SK-N-SH (cell line): Measurements from ENCODE around the gene SKI. TPM values are rescaled to one million over a fixed set of nuclear protein-coding genes. Genes with fewer than 3 reads are reported as not detected.

ENCODE experiments used
- CTCF ChIA-PET: fragments of 300-600, 350-600 bp; formaldehyde crosslinking; extraction: SDS; loops from one replicate; lab custom pipeline; 2021; lab: Yijun Ruan, JAX
- POLR2A ChIA-PET: fragments of 350-600 bp; sonication (Branson Sonifier 250); formaldehyde crosslinking; extraction: SDS; loops from one replicate; lab custom pipeline; 2020; ENCODE audit warnings: antibody characterized with exemption, inconsistent platforms; lab: Yijun Ruan, JAX
- DNase-seq: peaks from one replicate; pipeline ENCODE4 v3.0.0; 2012
- H2AFZ ChIP-seq: fragments of 200-600 bp; sonication (generic); 2 replicates; pipeline ENCODE4 v1.8.1; 2016; ENCODE audit warnings: antibody characterized with exemption, mild to moderate bottlenecking, low read depth
- H3F3A ChIP-seq: fragments of 200-600 bp; sonication (generic); replicated peaks from 2 replicates; pipeline ENCODE3; 2016; ENCODE audit warnings: antibody characterized with exemption, mild to moderate bottlenecking; ENCODE audit not compliant: insufficient read depth
- H3K27ac ChIP-seq, 2 experiments: fragments of 200-500 bp in 1 of 2; fragments of 200-600 bp in 1 of 2; sonication (Bioruptor generic) in 1 of 2; sonication (generic), shearing (Covaris generic) in 1 of 2; 2 replicates each; pipeline versions ENCODE4 v1.5.1 to v1.6.1; 2014 to 2016; ENCODE audit warnings: low read depth in 2 of 2, inconsistent platforms in 1 of 2, low read length in 1 of 2, mild to moderate bottlenecking in 1 of 2, mixed read lengths in 1 of 2
- H3K27me3 ChIP-seq: fragments of 200-600 bp; sonication (generic), shearing (Covaris generic); 2 replicates; pipeline ENCODE4 v1.6.1; 2016; ENCODE audit warnings: mixed run types; ENCODE audit not compliant: insufficient read depth
- H3K36me3 ChIP-seq, 2 experiments: fragments of 200-500 bp in 1 of 2; fragments of 200-600 bp in 1 of 2; sonication (Bioruptor generic) in 1 of 2; sonication (generic) in 1 of 2; replicated peaks in 1 of 2; 2 replicates each; pipeline versions ENCODE3 to v1.5.1; 2014 to 2016; ENCODE audit warnings: low read length in 1 of 2, mild to moderate bottlenecking in 1 of 2; ENCODE audit not compliant: insufficient read depth in 2 of 2, control insufficient read depth in 1 of 2
- H3K4me1 ChIP-seq, 2 experiments: fragments of 200-500 bp in 1 of 2; fragments of 200-600 bp in 1 of 2; sonication (Bioruptor generic) in 1 of 2; sonication (generic), shearing (Covaris generic) in 1 of 2; 2 replicates each; pipeline versions ENCODE4 v1.5.1 to v1.6.1; 2014 to 2016; ENCODE audit warnings: low read depth in 1 of 2, low read length in 1 of 2, mixed run types in 1 of 2; ENCODE audit not compliant: insufficient read depth in 2 of 2, control insufficient read depth in 1 of 2
- H3K4me2 ChIP-seq: fragments of 200-600 bp; sonication (generic), shearing (Covaris generic); 2 replicates; pipeline ENCODE4 v1.6.1; 2017; ENCODE audit warnings: mixed run types
- H3K4me3 ChIP-seq, 2 experiments: fragments of 200-500 bp in 1 of 2; fragments of 200-600 bp in 1 of 2; sonication (Bioruptor generic) in 1 of 2; sonication (generic), shearing (Covaris generic) in 1 of 2; 2 replicates each; pipeline versions ENCODE4 v1.5.1 to v1.8.1; 2014 to 2016; ENCODE audit warnings: low read depth in 2 of 2, inconsistent platforms in 1 of 2, low read length in 1 of 2, mild to moderate bottlenecking in 1 of 2, mixed read lengths in 1 of 2, moderate library complexity in 1 of 2
- H3K79me2 ChIP-seq: fragments of 200-600 bp; sonication (generic); 2 replicates; pipeline ENCODE4 v1.8.1; 2017; ENCODE audit warnings: mild to moderate bottlenecking; ENCODE audit not compliant: insufficient read depth
- H3K9ac ChIP-seq: fragments of 200-600 bp; sonication (generic); 2 replicates; pipeline ENCODE4 v1.6.1; 2017; ENCODE audit warnings: mixed run types
- H3K9me2 ChIP-seq: fragments of 200-600 bp; sonication (generic); 2 replicates; pipeline ENCODE4 v1.6.1; 2017; ENCODE audit warnings: mixed run types
- H3K9me3 ChIP-seq: fragments of 200-600 bp; sonication (generic); 2 replicates; pipeline ENCODE4 v1.6.1; 2017; ENCODE audit warnings: mixed run types, mild to moderate bottlenecking, moderate library complexity
- H4K20me1 ChIP-seq: fragments of 200-600 bp; sonication (generic); 2 replicates; pipeline ENCODE4 v1.6.1; 2017; ENCODE audit warnings: mild to moderate bottlenecking, mixed run types; ENCODE audit not compliant: insufficient read depth
- CHD2 ChIP-seq: fragments of 150-350 bp; IDR thresholded peaks from 2 replicates; pipeline ENCODE4 v1.6.1; 2018; ENCODE audit warnings: low read length; ENCODE audit not compliant: partially characterized antibody
- ELF1 ChIP-seq: IDR thresholded peaks from 2 replicates; pipeline ENCODE4 v1.4.0; 2012
- FOSL2 ChIP-seq: IDR thresholded peaks from 2 replicates; pipeline ENCODE4 v1.4.0; 2012; ENCODE audit warnings: low read depth, mild to moderate bottlenecking, moderate library complexity, borderline replicate concordance
- FOXJ3 ChIP-seq: sonication (generic); formaldehyde crosslinking; IDR thresholded peaks from 2 replicates; pipeline ENCODE4 v1.5.1; 2020; ENCODE audit warnings: mild to moderate bottlenecking, missing genetic modification reagents
- GABPA ChIP-seq: IDR thresholded peaks from 2 replicates; pipeline ENCODE4 v1.4.0; 2012; ENCODE audit warnings: low read depth, mild to moderate bottlenecking
- GATA2 ChIP-seq: sonication (generic); formaldehyde crosslinking; IDR thresholded peaks from 2 replicates; pipeline ENCODE4 v1.5.0; 2020; ENCODE audit warnings: mild to moderate bottlenecking, missing genetic modification reagents
- JUND ChIP-seq: IDR thresholded peaks from 2 replicates; pipeline ENCODE4 v1.4.0; 2012
- MEF2A ChIP-seq: IDR thresholded peaks from 2 replicates; pipeline ENCODE4 v1.4.0; 2012; ENCODE audit warnings: low read depth, borderline replicate concordance
- MXI1 ChIP-seq: IDR thresholded peaks from 2 replicates; pipeline ENCODE4 v1.6.1; 2012; ENCODE audit warnings: mild to moderate bottlenecking, low read depth, low read length, improper control_type of control experiment
- NRF1 ChIP-seq: IDR thresholded peaks from 2 replicates; pipeline ENCODE4 v1.6.1; 2012; ENCODE audit warnings: low read depth, mild to moderate bottlenecking, low read length
- POLR2AphosphoS5 ChIP-seq: IDR thresholded peaks from 2 replicates; pipeline ENCODE4 v1.6.1; 2012; ENCODE audit warnings: low read depth, low read length
- RAD21 ChIP-seq: IDR thresholded peaks from 2 replicates; pipeline ENCODE4 v1.6.1; 2012; ENCODE audit warnings: mild to moderate bottlenecking, low read length
- RCOR1 ChIP-seq: fragments of 150-350 bp; IDR thresholded peaks from 2 replicates; pipeline ENCODE4 v1.6.1; 2017; ENCODE audit warnings: antibody characterized with exemption, low read length
- RFX5 ChIP-seq: IDR thresholded peaks from 2 replicates; pipeline ENCODE4 v1.6.1; 2012; ENCODE audit warnings: mild to moderate bottlenecking, improper control_type of control experiment, low read length
- SIN3A ChIP-seq: IDR thresholded peaks from 2 replicates; pipeline ENCODE4 v1.6.1; 2012; ENCODE audit warnings: low read depth, mild to moderate bottlenecking, low read length, moderate library complexity, borderline replicate concordance
- SMC3 ChIP-seq: IDR thresholded peaks from 2 replicates; pipeline ENCODE4 v1.6.1; 2012; ENCODE audit warnings: low read depth, low read length, improper control_type of control experiment
- TAF1 ChIP-seq: IDR thresholded peaks from 2 replicates; pipeline ENCODE4 v1.6.1; 2012; ENCODE audit warnings: low read depth, mild to moderate bottlenecking, low read length, moderate library complexity, borderline replicate concordance
- TCF12 ChIP-seq: IDR thresholded peaks from 2 replicates; pipeline ENCODE4 v1.4.0; 2012
- YY1 ChIP-seq: IDR thresholded peaks from 2 replicates; pipeline ENCODE4 v1.4.0; 2012; ENCODE audit warnings: low read depth, mild to moderate bottlenecking
- WGBS: methylation state at CpG from one replicate; pipeline ENCODE4 v1.1.6; 2017; ENCODE audit warnings: low lambda C conversion rate; 5-methylcytosine and 5-hydroxymethylcytosine counted together
- polyA plus RNA-seq, 3 experiments: library from polyadenylated mRNA; depleted of rRNA; stranded (reverse); fragments of >200 nt; gene quantifications; 2 replicates each; pipeline ENCODE4 v1.2.3, GENCODE V29; 2012
- TF ChIP-seq, protein P1 (sequence below): IDR thresholded peaks from 2 replicates; pipeline ENCODE4 v1.4.0; 2012; ENCODE audit warnings: low read depth
- TF ChIP-seq, protein P2 (sequence below): IDR thresholded peaks from 2 replicates; pipeline ENCODE4 v1.4.0; 2012; ENCODE audit warnings: low read depth, borderline replicate concordance
- TF ChIP-seq, protein P3 (sequence below): fragments of 150-350 bp; IDR thresholded peaks from 2 replicates; pipeline ENCODE4 v1.6.1; 2016; ENCODE audit warnings: mild to moderate bottlenecking, low read depth, low read length
- TF ChIP-seq, protein P4 (sequence below): fragments of 150-350 bp; IDR thresholded peaks from 2 replicates; pipeline ENCODE4 v1.6.1; 2017; ENCODE audit warnings: antibody characterized with exemption, low read length, low read depth, borderline replicate concordance
- TF ChIP-seq, protein P5 (sequence below): fragments of 200-600 bp; sonication (generic); IDR thresholded peaks from 2 replicates; pipeline ENCODE4 v1.6.1; 2017; ENCODE audit warnings: antibody characterized with exemption, mild to moderate bottlenecking, moderate library complexity

Gene SKI
- polyA plus RNA-seq, 1 of the 3 experiments (the other 2 are of a cell fraction) = 7.2 TPM

DNA sequence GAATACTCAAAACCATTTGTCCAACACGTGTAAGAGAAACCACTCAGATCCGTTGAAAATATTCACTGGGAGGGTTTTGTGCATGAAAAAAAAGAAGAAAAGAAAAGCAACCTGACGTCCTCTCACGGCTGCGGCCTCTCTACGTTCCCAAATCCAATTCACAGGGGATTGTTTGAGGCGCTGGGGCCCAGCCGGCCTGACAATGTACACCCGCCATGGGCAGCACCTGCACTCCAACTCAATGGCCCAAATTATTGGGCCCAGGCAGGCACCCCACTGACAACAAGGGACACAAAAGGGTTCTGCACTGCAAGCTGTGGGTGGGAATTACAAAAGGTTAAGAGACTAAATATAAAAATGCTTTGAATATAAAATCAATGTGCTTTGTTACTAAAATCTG lies 121.7 kb downstream of the SKI start:
- Histone ChIP-seq H3K4me3 (no peak overlapping the region), H2AFZ (no peak overlapping the region), H3K4me1 (peaks cover 0 to 10% of the 10 kb centered on the region in 2 experiments; a peak in 1 of 4 replicates), H3K4me2 (no peak overlapping the region), H4K20me1 (no peaks in the 10 kb centered on the region), H3K36me3 (no peaks in the 10 kb centered on the region), H3K79me2 (no peaks in the 10 kb centered on the region), H3K9ac (no peak overlapping the region), H3K27ac (no peak overlapping the region), H3K27me3 (no peaks in the 10 kb centered on the region), H3K9me2 (no peaks in the 10 kb centered on the region), H3K9me3 (no peaks in the 10 kb centered on the region), H3F3A (no peaks in the 10 kb centered on the region)
- no peak for DNase-seq
- POLR2A ChIA-PET = no interaction called here
- CTCF ChIA-PET = no interaction called here
- TF ChIP-seq FOSL2 = no peak
- TF ChIP-seq SMC3 = no peak
- TF ChIP-seq FOXJ3 (CRISPR knock-in tag) = no peak
- TF ChIP-seq, protein P1, sequence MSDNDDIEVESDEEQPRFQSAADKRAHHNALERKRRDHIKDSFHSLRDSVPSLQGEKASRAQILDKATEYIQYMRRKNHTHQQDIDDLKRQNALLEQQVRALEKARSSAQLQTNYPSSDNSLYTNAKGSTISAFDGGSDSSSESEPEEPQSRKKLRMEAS = no peak
- TF ChIP-seq JUND = no peak
- TF ChIP-seq, protein P2, sequence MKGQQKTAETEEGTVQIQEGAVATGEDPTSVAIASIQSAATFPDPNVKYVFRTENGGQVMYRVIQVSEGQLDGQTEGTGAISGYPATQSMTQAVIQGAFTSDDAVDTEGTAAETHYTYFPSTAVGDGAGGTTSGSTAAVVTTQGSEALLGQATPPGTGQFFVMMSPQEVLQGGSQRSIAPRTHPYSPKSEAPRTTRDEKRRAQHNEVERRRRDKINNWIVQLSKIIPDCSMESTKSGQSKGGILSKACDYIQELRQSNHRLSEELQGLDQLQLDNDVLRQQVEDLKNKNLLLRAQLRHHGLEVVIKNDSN = no peak
- no peak for TF ChIP-seq RCOR1
- no peak for TF ChIP-seq POLR2AphosphoS5
- TF ChIP-seq, protein P3, sequence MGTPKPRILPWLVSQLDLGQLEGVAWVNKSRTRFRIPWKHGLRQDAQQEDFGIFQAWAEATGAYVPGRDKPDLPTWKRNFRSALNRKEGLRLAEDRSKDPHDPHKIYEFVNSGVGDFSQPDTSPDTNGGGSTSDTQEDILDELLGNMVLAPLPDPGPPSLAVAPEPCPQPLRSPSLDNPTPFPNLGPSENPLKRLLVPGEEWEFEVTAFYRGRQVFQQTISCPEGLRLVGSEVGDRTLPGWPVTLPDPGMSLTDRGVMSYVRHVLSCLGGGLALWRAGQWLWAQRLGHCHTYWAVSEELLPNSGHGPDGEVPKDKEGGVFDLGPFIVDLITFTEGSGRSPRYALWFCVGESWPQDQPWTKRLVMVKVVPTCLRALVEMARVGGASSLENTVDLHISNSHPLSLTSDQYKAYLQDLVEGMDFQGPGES = no peak
- TF ChIP-seq RFX5 = no peak
- 74% methylated on average over 9 of the region's 9 CpGs for WGBS

DNA sequence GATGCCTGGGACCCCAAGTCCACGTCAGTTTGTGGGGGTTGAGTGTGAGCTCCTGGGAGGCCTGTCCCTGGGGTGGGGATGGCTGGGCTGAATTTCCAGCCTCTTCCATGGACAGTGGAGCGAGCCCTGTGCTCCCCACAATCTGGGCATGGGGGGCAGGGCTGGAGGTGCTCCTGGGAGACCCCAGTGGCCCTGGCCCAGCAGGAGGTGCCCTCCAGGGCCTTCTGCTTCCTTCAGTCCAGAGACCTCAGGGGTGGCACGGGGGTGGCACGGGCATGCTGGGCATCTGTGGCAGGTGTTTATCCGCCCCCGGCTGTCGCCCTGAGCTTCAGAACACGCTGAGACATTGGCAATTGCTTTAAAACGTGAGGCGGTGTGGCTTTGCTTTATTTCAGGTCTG lies 122.4 kb downstream of the SKI start:
- TF ChIP-seq RAD21 (no peak), ELF1 (no peak), JUND (no peak), MXI1 (no peak), CHD2 (no peak), TCF12 (no peak), GABPA (no peak), POLR2AphosphoS5 (no peak), FOSL2 (no peak), MEF2A (no peak), NRF1 (no peak), YY1 (no peak), TAF1 (no peak), GATA2 (CRISPR knock-in tag) (no peak), SIN3A (no peak)
- TF ChIP-seq, protein P4, sequence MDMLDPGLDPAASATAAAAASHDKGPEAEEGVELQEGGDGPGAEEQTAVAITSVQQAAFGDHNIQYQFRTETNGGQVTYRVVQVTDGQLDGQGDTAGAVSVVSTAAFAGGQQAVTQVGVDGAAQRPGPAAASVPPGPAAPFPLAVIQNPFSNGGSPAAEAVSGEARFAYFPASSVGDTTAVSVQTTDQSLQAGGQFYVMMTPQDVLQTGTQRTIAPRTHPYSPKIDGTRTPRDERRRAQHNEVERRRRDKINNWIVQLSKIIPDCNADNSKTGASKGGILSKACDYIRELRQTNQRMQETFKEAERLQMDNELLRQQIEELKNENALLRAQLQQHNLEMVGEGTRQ = no peak
- TF ChIP-seq, protein P5, sequence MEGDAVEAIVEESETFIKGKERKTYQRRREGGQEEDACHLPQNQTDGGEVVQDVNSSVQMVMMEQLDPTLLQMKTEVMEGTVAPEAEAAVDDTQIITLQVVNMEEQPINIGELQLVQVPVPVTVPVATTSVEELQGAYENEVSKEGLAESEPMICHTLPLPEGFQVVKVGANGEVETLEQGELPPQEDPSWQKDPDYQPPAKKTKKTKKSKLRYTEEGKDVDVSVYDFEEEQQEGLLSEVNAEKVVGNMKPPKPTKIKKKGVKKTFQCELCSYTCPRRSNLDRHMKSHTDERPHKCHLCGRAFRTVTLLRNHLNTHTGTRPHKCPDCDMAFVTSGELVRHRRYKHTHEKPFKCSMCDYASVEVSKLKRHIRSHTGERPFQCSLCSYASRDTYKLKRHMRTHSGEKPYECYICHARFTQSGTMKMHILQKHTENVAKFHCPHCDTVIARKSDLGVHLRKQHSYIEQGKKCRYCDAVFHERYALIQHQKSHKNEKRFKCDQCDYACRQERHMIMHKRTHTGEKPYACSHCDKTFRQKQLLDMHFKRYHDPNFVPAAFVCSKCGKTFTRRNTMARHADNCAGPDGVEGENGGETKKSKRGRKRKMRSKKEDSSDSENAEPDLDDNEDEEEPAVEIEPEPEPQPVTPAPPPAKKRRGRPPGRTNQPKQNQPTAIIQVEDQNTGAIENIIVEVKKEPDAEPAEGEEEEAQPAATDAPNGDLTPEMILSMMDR = no peak
- Histone ChIP-seq H3K9me3 (no peaks in the 10 kb centered on the region), H3K79me2 (no peaks in the 10 kb centered on the region), H3K9me2 (no peaks in the 10 kb centered on the region), H3F3A (no peaks in the 10 kb centered on the region), H3K27me3 (no peaks in the 10 kb centered on the region), H2AFZ (no peak overlapping the region), H3K4me2 (no peak overlapping the region), H3K9ac (no peak overlapping the region), H4K20me1 (no peaks in the 10 kb centered on the region), H3K27ac (no peak overlapping the region), H3K36me3 (no peaks in the 10 kb centered on the region), H3K4me3 (no peak overlapping the region), H3K4me1 (peaks cover 0 to 5% of the 10 kb centered on the region in 2 experiments; a peak in 1 of 4 replicates)
- ChIA-PET POLR2A (no interaction called here), CTCF (interaction anchor here (2.1 kb wide), 1 partner anchor 31 kb away, joined by 10 read pairs; no protein-coding TSS in a partner anchor)
- 66% methylated on average over 8 of the region's 10 CpGs for WGBS
- no peak for DNase-seq
